ENCODE data around the gene ASCC1.

- TF ChIP-seq CTCF (IDR thresholded peaks at IDR 0.05) (no peak), POLR2A (IDR thresholded peaks at IDR 0.05) (no peak), POLR2AphosphoS5 (IDR thresholded peaks at IDR 0.05) (no peak), EP300 (IDR thresholded peaks at IDR 0.05) (no peak)
Measured at GRCh38 chr10:72174297-72174662, 41.8 kb downstream of the ASCC1 start.

Measured in stomach (tissue), 4 donors.